B cell (primary cell): ENCODE results near the gene NOS1.

ENCODE experiments used
- EZH2 ChIP-seq: IDR thresholded peaks from 2 replicates; pipeline ENCODE4 v1.6.1; 2012; ENCODE audit warnings: borderline replicate concordance, low read depth, mild to moderate bottlenecking, moderate library complexity, low read length; ENCODE audit not compliant: insufficient read depth, poor library complexity, severe bottlenecking
- TF ChIP-seq, protein P1 (sequence below): fragments of 200-600 bp; IDR thresholded peaks from one replicate; pipeline ENCODE4 v1.8.0; 2022; ENCODE audit warnings: antibody characterized with exemption, mild to moderate bottlenecking

DNA sequence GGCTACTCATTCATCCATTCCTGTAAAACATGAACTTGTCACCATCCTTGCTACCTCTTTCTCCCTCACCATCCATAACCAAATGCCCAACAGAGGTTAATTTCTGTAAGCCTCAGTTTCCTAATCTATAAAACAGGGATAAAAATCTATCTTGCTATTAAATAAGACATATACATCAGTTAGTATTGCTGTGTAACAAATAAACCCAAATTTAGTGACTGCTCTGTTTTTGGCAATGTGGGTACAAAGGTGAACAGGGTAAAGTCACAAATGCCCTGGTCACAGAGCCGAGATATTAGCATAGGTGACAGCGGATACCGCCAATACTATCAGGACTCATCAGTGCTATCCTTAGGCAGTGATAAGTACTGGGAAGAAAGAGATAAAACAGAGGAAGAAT, 167.5 kb downstream of the NOS1 start:
- TF ChIP-seq, protein P1, sequence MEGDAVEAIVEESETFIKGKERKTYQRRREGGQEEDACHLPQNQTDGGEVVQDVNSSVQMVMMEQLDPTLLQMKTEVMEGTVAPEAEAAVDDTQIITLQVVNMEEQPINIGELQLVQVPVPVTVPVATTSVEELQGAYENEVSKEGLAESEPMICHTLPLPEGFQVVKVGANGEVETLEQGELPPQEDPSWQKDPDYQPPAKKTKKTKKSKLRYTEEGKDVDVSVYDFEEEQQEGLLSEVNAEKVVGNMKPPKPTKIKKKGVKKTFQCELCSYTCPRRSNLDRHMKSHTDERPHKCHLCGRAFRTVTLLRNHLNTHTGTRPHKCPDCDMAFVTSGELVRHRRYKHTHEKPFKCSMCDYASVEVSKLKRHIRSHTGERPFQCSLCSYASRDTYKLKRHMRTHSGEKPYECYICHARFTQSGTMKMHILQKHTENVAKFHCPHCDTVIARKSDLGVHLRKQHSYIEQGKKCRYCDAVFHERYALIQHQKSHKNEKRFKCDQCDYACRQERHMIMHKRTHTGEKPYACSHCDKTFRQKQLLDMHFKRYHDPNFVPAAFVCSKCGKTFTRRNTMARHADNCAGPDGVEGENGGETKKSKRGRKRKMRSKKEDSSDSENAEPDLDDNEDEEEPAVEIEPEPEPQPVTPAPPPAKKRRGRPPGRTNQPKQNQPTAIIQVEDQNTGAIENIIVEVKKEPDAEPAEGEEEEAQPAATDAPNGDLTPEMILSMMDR = no peak
- no peak for TF ChIP-seq EZH2
